CD4-positive, alpha-beta T cell (primary cell): ENCODE measurements around the gene MLLT1. TPM values are rescaled to one million over a fixed set of nuclear protein-coding genes. Genes with fewer than 3 reads are reported as not detected.

ENCODE experiments used
- ATAC-seq: fragments of 200-7000 bp; cut with Tn5 transposase; one replicate; pipeline ENCODE4 v1.10.0; 2022; ENCODE audit warnings: mild to moderate bottlenecking; ENCODE audit not compliant: poor library complexity
- CTCF ChIA-PET: fragments of 350-600 bp; sonication (Branson Sonifier 250); formaldehyde crosslinking; loops from one replicate; lab custom pipeline; 2021; ENCODE audit warnings: antibody characterized with exemption, inconsistent platforms; lab: Charles Lee
- POLR2A ChIA-PET: fragments of 350-600 bp; sonication (Branson Sonifier 250); formaldehyde crosslinking; loops from one replicate; lab custom pipeline; 2021; ENCODE audit warnings: antibody characterized with exemption, inconsistent platforms; lab: Charles Lee
- DNase-seq, 14 experiments: peaks; one replicate each; pipeline ENCODE4 v3.0.0-alpha.2; 2013 to 2020; ENCODE audit warnings: mixed read lengths in 2 of 14
- H3K27ac ChIP-seq, 2 donors: one replicate each; pipeline versions ENCODE4 v1.5.1 to v1.7.0; 2013; ENCODE audit warnings: low read length in 2 of 2, low read depth in 1 of 2, mild to moderate bottlenecking in 1 of 2
- H3K27me3 ChIP-seq, 2 experiments: 1 replicate in 1 of 2; 2 replicates in 1 of 2; pipeline versions ENCODE4 v1.6.1 to v1.7.0; 2013; ENCODE audit warnings: low read length in 2 of 2, control low read depth in 1 of 2, mild to moderate bottlenecking in 1 of 2, moderate library complexity in 1 of 2; ENCODE audit not compliant: insufficient read depth in 2 of 2, control insufficient read depth in 1 of 2
- H3K36me3 ChIP-seq: one replicate; pipeline ENCODE4 v1.6.1; 2013; ENCODE audit warnings: low read length, control low read depth; ENCODE audit not compliant: insufficient read depth
- H3K4me1 ChIP-seq: one replicate; pipeline ENCODE4 v1.6.1; 2013; ENCODE audit warnings: low read length, control low read depth; ENCODE audit not compliant: insufficient read depth
- H3K4me3 ChIP-seq: one replicate; pipeline ENCODE4 v1.5.1; 2013; ENCODE audit warnings: mild to moderate bottlenecking, low read length, moderate library complexity
- H3K9me3 ChIP-seq, 2 experiments: 1 replicate in 1 of 2; 2 replicates in 1 of 2; pipeline versions ENCODE4 v1.6.1 to v1.7.0; 2013; ENCODE audit warnings: low read length in 2 of 2, mild to moderate bottlenecking in 2 of 2, control low read depth in 1 of 2, moderate library complexity in 1 of 2; ENCODE audit not compliant: control insufficient read depth in 1 of 2, insufficient read depth in 1 of 2
- H3K27ac Mint-ChIP-seq: one replicate; pipeline ENCODE4 v1.8.0; 2020; ENCODE audit warnings: mixed read lengths
- H3K27me3 Mint-ChIP-seq: one replicate; pipeline ENCODE4 v1.8.0; 2021; ENCODE audit warnings: mixed read lengths
- H3K36me3 Mint-ChIP-seq: one replicate; pipeline ENCODE4 v1.8.0; 2021; ENCODE audit warnings: low read depth, mixed read lengths
- H3K4me1 Mint-ChIP-seq: one replicate; pipeline ENCODE4 v1.8.0; 2021; ENCODE audit warnings: low read depth, mixed read lengths
- H3K4me3 Mint-ChIP-seq: one replicate; pipeline ENCODE4 v1.8.0; 2020; ENCODE audit warnings: mild to moderate bottlenecking, mixed read lengths
- H3K9me3 Mint-ChIP-seq: one replicate; pipeline ENCODE4 v1.8.0; 2020; ENCODE audit warnings: mixed read lengths
- intact Hi-C, 2 experiments: fragments of 100-400 bp; cut with DNase I in 1 of 2; cut with micrococcal nuclease in 1 of 2; formaldehyde crosslinking; loops; one replicate each; pipeline versions ENCODE4 v1.15.1 to v1.9.0; 2023 to 2025; cut with DNase I, micrococcal nuclease
- total RNA-seq, 174 experiments: library from RNA in 2 of 174; stranded (reverse) in 2 of 174; gene quantifications; one replicate each; pipeline ENCODE4 v1.2.3 and lab custom pipeline; 2021 to 2026
- TF ChIP-seq, protein P1 (sequence below): fragments of 200-600 bp; IDR thresholded peaks from one replicate; pipeline ENCODE4 v1.8.0; 2022; ENCODE audit warnings: antibody characterized with exemption, mild to moderate bottlenecking

Gene MLLT1
- total RNA-seq, 2 experiments from 2014 or later, result 18.3 to 22.1 TPM

- peaks cover 3% of the 10 kb centered on the region for H3K4me1 ChIP-seq
- no peak overlapping the region for H3K4me3 ChIP-seq
- no peak overlapping the region for H3K27ac Mint-ChIP-seq
- H3K9me3 ChIP-seq, result no peaks in the 10 kb centered on the region
- H3K4me1 Mint-ChIP-seq, result peaks cover 4% of the 10 kb centered on the region
- no peaks in the 10 kb centered on the region for H3K27me3 ChIP-seq
- no peak overlapping the region for H3K27ac ChIP-seq
- no peak overlapping the region for H3K4me3 Mint-ChIP-seq
- H3K9me3 Mint-ChIP-seq, result no peaks in the 10 kb centered on the region
- DNase-seq, result no peak
- POLR2A ChIA-PET, result no interaction called here
- TF ChIP-seq, protein P1, sequence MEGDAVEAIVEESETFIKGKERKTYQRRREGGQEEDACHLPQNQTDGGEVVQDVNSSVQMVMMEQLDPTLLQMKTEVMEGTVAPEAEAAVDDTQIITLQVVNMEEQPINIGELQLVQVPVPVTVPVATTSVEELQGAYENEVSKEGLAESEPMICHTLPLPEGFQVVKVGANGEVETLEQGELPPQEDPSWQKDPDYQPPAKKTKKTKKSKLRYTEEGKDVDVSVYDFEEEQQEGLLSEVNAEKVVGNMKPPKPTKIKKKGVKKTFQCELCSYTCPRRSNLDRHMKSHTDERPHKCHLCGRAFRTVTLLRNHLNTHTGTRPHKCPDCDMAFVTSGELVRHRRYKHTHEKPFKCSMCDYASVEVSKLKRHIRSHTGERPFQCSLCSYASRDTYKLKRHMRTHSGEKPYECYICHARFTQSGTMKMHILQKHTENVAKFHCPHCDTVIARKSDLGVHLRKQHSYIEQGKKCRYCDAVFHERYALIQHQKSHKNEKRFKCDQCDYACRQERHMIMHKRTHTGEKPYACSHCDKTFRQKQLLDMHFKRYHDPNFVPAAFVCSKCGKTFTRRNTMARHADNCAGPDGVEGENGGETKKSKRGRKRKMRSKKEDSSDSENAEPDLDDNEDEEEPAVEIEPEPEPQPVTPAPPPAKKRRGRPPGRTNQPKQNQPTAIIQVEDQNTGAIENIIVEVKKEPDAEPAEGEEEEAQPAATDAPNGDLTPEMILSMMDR, result no peak
- intact Hi-C loops, result loop anchor here in 1 of 2 experiments (5.0 kb wide), 2 partner anchors 170 to 290 kb away; no protein-coding TSS in a partner anchor
- peaks cover 38% of the 10 kb centered on the region for H3K36me3 ChIP-seq
- CTCF ChIA-PET, result no interaction called here
- no peak for ATAC-seq
- H3K27me3 Mint-ChIP-seq, result no peaks in the 10 kb centered on the region
- peaks cover 8% of the 10 kb centered on the region for H3K36me3 Mint-ChIP-seq
These were observed 62.6 kb downstream of the MLLT1 start for GRCh38 chr19:6216996-6217751.

DNA sequence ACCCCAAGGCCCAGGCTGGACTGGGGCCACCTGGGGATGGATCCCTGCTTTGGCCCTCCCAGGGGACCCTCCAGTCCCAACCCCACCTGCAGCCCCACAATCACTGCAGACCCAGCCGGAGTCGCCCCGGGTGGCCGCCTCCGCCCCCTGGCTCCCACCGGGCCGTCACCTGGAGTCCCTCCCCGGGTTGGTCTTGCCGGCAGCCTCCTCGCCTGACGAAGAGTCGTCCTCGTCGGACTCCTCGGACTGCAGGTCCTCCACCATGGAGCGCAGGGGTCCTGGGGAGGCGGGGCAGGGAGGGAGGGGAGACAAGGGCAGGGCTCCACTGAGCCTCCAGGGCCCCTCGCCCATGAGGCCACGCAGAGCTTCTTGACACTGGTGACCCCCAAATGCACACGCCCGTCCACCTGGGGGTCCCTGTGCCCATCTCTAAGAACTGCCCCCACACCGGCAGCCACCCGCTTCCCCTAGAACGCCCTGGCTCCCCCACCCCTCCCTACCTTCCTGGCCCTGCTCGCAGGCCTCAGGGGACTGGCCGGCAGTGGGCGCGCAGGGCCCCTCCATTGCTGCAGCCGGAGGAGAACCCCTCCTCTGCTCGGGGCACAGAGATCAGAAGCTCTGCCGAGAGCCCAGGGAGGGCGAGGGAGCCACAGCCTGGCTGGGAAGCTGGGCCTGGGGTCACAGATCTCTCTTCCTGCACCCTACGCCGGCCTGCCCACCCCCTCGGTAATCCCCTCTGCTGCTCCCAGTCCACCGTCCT, 63.4 kb downstream of the MLLT1 start:
- intact Hi-C loops, result loop anchor here in 1 of 2 experiments (5.0 kb wide), 2 partner anchors 169 to 291 kb away; no protein-coding TSS in a partner anchor
- ChIA-PET POLR2A (no interaction called here), CTCF (no interaction called here)
- Histone ChIP-seq H3K27me3 (no peaks in the 10 kb centered on the region), H3K4me1 (peaks cover 3% of the 10 kb centered on the region), H3K9me3 (no peaks in the 10 kb centered on the region), H3K36me3 (peaks cover 31% of the 10 kb centered on the region), H3K27ac (no peak overlapping the region), H3K4me3 (no peak overlapping the region)
- Mint-ChIP-seq H3K4me3 (no peak overlapping the region), H3K27ac (no peak overlapping the region), H3K9me3 (no peaks in the 10 kb centered on the region), H3K36me3 (peaks cover 11% of the 10 kb centered on the region), H3K27me3 (no peaks in the 10 kb centered on the region), H3K4me1 (peaks cover 4% of the 10 kb centered on the region)
- TF ChIP-seq, protein P1, result no peak
- DNase-seq (no peak), ATAC-seq (no peak)

DNA sequence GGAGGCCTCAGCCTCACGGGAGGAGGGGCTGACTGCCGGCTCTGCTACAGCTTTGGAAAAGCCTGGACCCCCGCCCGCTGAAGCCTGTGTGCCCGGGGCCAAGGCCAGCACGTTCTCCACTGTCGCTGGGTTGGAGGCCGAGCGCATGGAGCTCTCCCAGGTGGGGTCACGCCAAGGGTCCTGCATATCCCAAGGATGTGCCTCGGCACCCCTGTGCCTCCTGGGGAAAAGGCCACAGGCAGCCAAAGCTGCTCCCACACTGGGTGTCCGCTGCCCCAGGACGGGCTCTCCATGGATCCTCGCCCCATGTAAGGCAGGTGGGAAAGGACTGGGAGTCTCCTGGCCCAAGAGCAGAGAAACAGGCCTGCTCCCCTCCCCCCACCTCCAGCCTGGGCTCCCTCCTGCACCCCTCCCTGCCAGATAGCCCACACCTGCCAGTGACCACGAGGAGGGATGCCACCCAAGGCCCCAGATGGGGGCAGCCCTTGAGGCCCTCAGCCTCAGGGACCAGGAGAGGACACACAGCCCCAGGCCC, 64.0 kb downstream of the MLLT1 start:
- ChIA-PET CTCF (no interaction called here), POLR2A (no interaction called here)
- H3K27ac Mint-ChIP-seq, result no peak overlapping the region
- H3K27ac ChIP-seq, result no peak overlapping the region
- H3K36me3 Mint-ChIP-seq, result peaks cover 11% of the 10 kb centered on the region
- H3K27me3 Mint-ChIP-seq, result no peaks in the 10 kb centered on the region
- intact Hi-C loops, result loop anchor here in 1 of 2 experiments (5.0 kb wide), 2 partner anchors 168 to 292 kb away; no protein-coding TSS in a partner anchor
- no peak overlapping the region for H3K4me3 Mint-ChIP-seq
- H3K4me1 ChIP-seq, result peaks cover 3% of the 10 kb centered on the region
- peaks cover 4% of the 10 kb centered on the region for H3K4me1 Mint-ChIP-seq
- no peak for DNase-seq
- H3K36me3 ChIP-seq, result peaks cover 26% of the 10 kb centered on the region
- no peaks in the 10 kb centered on the region for H3K27me3 ChIP-seq
- TF ChIP-seq, protein P1, result no peak
- H3K9me3 Mint-ChIP-seq, result no peaks in the 10 kb centered on the region
- H3K9me3 ChIP-seq, result no peaks in the 10 kb centered on the region
- no peak for ATAC-seq
- H3K4me3 ChIP-seq, result no peak overlapping the region
